GM23248 (cell line): ENCODE data around the gene B4GALT2. TPM values are rescaled to one million over a fixed set of nuclear protein-coding genes. Genes with fewer than 3 reads are reported as not detected.

Experiments
- DNase-seq: peaks from one replicate; pipeline ENCODE4 v3.0.0-alpha.2; 2015
- H2AFZ ChIP-seq: fragments of 200-600 bp; sonication (generic); 2 replicates; pipeline ENCODE4 v1.6.1; 2016; ENCODE audit warnings: antibody characterized with exemption
- H3F3A ChIP-seq: fragments of 200-600 bp; sonication (generic); 2 replicates; pipeline ENCODE4 v1.6.1; 2016; ENCODE audit warnings: mild to moderate bottlenecking, antibody characterized with exemption, mixed run types; ENCODE audit not compliant: insufficient read depth
- H3K27ac ChIP-seq: fragments of 200-600 bp; sonication (generic); 2 replicates; pipeline ENCODE4 v1.5.1; 2016; ENCODE audit warnings: mild to moderate bottlenecking
- H3K27me3 ChIP-seq: fragments of 200-600 bp; sonication (generic); replicated peaks from 2 replicates; pipeline ENCODE4 v1.6.1; 2016; ENCODE audit warnings: mild to moderate bottlenecking; ENCODE audit not compliant: insufficient read depth
- H3K36me3 ChIP-seq: fragments of 200-600 bp; sonication (generic); 2 replicates; pipeline ENCODE4 v1.6.1; 2016; ENCODE audit warnings: low read depth, mild to moderate bottlenecking
- H3K4me1 ChIP-seq: fragments of 200-600 bp; sonication (generic); 2 replicates; pipeline ENCODE4 v1.6.1; 2016; ENCODE audit warnings: mild to moderate bottlenecking; ENCODE audit not compliant: insufficient read depth
- H3K4me2 ChIP-seq: fragments of 200-600 bp; sonication (generic); one replicate; pipeline ENCODE4 v1.6.1; 2016; ENCODE audit warnings: mild to moderate bottlenecking; ENCODE audit not compliant: unreplicated experiment
- H3K4me3 ChIP-seq: fragments of 200-600 bp; sonication (generic); 2 replicates; pipeline ENCODE4 v1.5.1; 2016; ENCODE audit warnings: mild to moderate bottlenecking
- H3K79me2 ChIP-seq: fragments of 200-600 bp; sonication (generic); 2 replicates; pipeline ENCODE4 v1.6.1; 2016; ENCODE audit warnings: mild to moderate bottlenecking; ENCODE audit not compliant: insufficient read depth
- H3K9ac ChIP-seq: fragments of 200-600 bp; sonication (generic); 2 replicates; pipeline ENCODE4 v1.6.1; 2016; ENCODE audit warnings: mild to moderate bottlenecking
- H3K9me2 ChIP-seq: fragments of 200-600 bp; sonication (generic); 2 replicates; pipeline ENCODE4 v1.6.1; 2016; ENCODE audit warnings: mixed run types, mild to moderate bottlenecking, moderate library complexity; ENCODE audit not compliant: insufficient read depth
- H3K9me3 ChIP-seq: fragments of 200-600 bp; sonication (generic); one replicate; pipeline ENCODE4 v1.6.1; 2017; ENCODE audit warnings: low read depth
- H4K20me1 ChIP-seq: fragments of 200-600 bp; sonication (generic); 2 replicates; pipeline ENCODE4 v1.6.0; 2016; ENCODE audit not compliant: insufficient read depth
- EZH2 ChIP-seq: fragments of 200-600 bp; sonication (generic); IDR thresholded peaks from 2 replicates; pipeline ENCODE4 v1.6.1; 2018; ENCODE audit warnings: antibody characterized with exemption, mild to moderate bottlenecking; ENCODE audit not compliant: insufficient read depth, poor library complexity, severe bottlenecking
- EZH2phosphoT487 ChIP-seq: fragments of 200-600 bp; sonication (generic); IDR thresholded peaks from 2 replicates; pipeline ENCODE4 v1.6.1; 2018; ENCODE audit warnings: antibody characterized with exemption, moderate library complexity, mild to moderate bottlenecking, low read depth; ENCODE audit not compliant: insufficient read depth
- WGBS, 2 experiments: methylation state at CpG; one replicate each; pipeline ENCODE4 v1.1.6; 2015 to 2017; ENCODE audit warnings: low lambda C conversion rate in 2 of 2, low coverage in 1 of 2; ENCODE audit errors: missing lambda C conversion rate in 2 of 2; 5-methylcytosine and 5-hydroxymethylcytosine counted together
- in situ Hi-C: fragments of 300-500 bp; cut with MboI; formaldehyde crosslinking; loops from 2 replicates; pipeline ENCODE4 v1.15.0; 2020
- polyA plus RNA-seq: library from polyadenylated mRNA; unstranded; fragments of >200 nt; fragmentation: Nextera tagmentation; extraction: Ambion mirVana; gene quantifications from 2 replicates; pipeline ENCODE4 v1.2.1, GENCODE V29; 2016
- total RNA-seq: library from RNA; depleted of rRNA; stranded (reverse); fragments of >200 nt; shearing (Covaris generic); gene quantifications from 2 replicates; pipeline ENCODE4 v1.2.3, GENCODE V29; 2014

The B4GALT2 gene
- total and polyA plus RNA-seq, 2 experiments from 2014 or later = 27.3 to 221 TPM

DNA sequence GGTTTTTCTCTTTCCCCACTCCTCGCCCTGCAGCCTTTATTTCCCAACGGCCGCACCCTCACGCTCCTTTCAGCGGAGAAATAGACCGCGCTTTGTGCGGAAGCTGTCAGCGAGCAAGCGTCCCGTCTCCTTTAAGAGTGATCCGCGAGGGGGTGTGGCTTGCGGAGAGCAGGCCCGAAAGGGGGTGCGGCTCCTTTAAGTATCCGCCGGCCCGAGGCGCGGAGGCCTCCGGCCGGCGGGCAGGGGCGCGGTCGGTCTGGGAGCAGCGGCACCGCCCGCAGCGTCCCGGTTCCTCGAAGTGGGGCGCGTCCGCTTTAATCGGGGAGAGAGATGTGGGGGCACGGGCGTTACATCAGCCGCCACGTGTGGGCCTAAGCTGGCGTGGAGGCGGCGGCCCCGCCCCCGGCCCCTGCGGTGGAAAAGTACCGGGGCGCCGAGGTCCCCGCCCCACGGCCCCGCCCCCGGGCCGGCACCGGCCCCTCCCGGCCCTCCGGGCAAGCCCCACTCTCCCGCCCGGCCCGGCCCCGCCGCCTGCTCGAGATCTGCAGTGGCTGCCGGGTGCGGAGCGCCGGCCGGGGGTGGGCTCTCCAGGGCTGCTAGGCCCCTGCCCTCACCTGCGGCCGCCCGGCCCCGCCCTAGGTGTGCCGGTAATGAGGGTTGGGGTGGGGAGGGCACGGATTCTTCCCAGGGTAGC, 51.0 kb downstream of the B4GALT2 start:
- H3K9ac ChIP-seq = peak overlapping the region; percentile 81
- H3K9me2 ChIP-seq = no peaks in the 10 kb centered on the region
- H3K4me3 ChIP-seq = peak overlapping the region; percentile 81
- peak overlapping the region; percentile 85 for H2AFZ ChIP-seq
- H3K4me1 ChIP-seq = peaks cover 8% of the 10 kb centered on the region; the same call in 1 of the 2 replicates
- DNase-seq = peak; percentile 97
- peaks cover 17% of the 10 kb centered on the region for H3K79me2 ChIP-seq
- H4K20me1 ChIP-seq = no peaks in the 10 kb centered on the region
- H3K36me3 ChIP-seq = no peaks in the 10 kb centered on the region
- TF ChIP-seq EZH2 = no peak
- TF ChIP-seq EZH2phosphoT487 = no peak
- no peaks in the 10 kb centered on the region for H3K9me3 ChIP-seq
- H3K27me3 ChIP-seq = no peaks in the 10 kb centered on the region
- WGBS, 2 experiments = 1% methylated on average over 36 to 54 of the region's 75 CpGs
- in situ Hi-C loops = no loop called here
- peak overlapping the region; percentile 87 for H3K4me2 ChIP-seq
- H3K27ac ChIP-seq = peak overlapping the region; percentile 60
- no peaks in the 10 kb centered on the region for H3F3A ChIP-seq

- Histone ChIP-seq H3K9me2 (no peaks in the 10 kb centered on the region), H2AFZ (peak overlapping the region; percentile 85), H3K27ac (peak overlapping the region; percentile 60), H3K79me2 (peaks cover 17% of the 10 kb centered on the region), H3K36me3 (no peaks in the 10 kb centered on the region), H4K20me1 (no peaks in the 10 kb centered on the region), H3K9me3 (no peaks in the 10 kb centered on the region), H3K4me3 (peak overlapping the region; percentile 81), H3K27me3 (no peaks in the 10 kb centered on the region), H3K4me2 (peak overlapping the region; percentile 73), H3K9ac (peak overlapping the region; percentile 81), H3F3A (no peaks in the 10 kb centered on the region; the same call in 1 of the 2 replicates), H3K4me1 (peaks cover 13% of the 10 kb centered on the region; the same call in 1 of the 2 replicates)
- WGBS, 2 experiments = 1% methylated on average over 32 to 33 of the region's 66 CpGs
- in situ Hi-C loops = no loop called here
- DNase-seq = peak; percentile 74
- no peak for TF ChIP-seq EZH2phosphoT487
- TF ChIP-seq EZH2 = no peak
These were observed 51.7 kb downstream of the B4GALT2 start for GRCh38 chr1:44030605-44031251.

- H3K4me1 ChIP-seq = peaks cover 15% of the 10 kb centered on the region; the same call in 1 of the 2 replicates
- H3K27me3 ChIP-seq = no peaks in the 10 kb centered on the region
- H3K9me2 ChIP-seq = no peaks in the 10 kb centered on the region
- H3K27ac ChIP-seq = peak within 1 kb of the TSS; percentile 60
- no peak for TF ChIP-seq EZH2
- no peak for TF ChIP-seq EZH2phosphoT487
- peak within 1 kb of the TSS; percentile 81 for H3K9ac ChIP-seq
- H2AFZ ChIP-seq = peak within 1 kb of the TSS; percentile 85
- H3K4me3 ChIP-seq = peak within 1 kb of the TSS; percentile 81
- in situ Hi-C loops = no loop called here
- H3K79me2 ChIP-seq = peaks cover 17% of the 10 kb centered on the region
- WGBS, 2 experiments = 21 to 24% methylated on average over 32 to 40 of the region's 40 CpGs
- peak within 1 kb of the TSS; percentile 73 for H3K4me2 ChIP-seq
- no peaks in the 10 kb centered on the region for H3K36me3 ChIP-seq
- H4K20me1 ChIP-seq = no peaks in the 10 kb centered on the region
- peak; percentile 71 for DNase-seq
- no peaks in the 10 kb centered on the region; the same call in 1 of the 2 replicates for H3F3A ChIP-seq
- no peaks in the 10 kb centered on the region for H3K9me3 ChIP-seq
These were observed 52.5 kb downstream of the B4GALT2 start, which contains the start of gene SLC6A9 for GRCh38 chr1:44031252-44032169. TSS of gene SLC6A9 (minus strand) at chr1:44031462. CDS start at chr1:44024277, 7,185 bp downstream.

DNA sequence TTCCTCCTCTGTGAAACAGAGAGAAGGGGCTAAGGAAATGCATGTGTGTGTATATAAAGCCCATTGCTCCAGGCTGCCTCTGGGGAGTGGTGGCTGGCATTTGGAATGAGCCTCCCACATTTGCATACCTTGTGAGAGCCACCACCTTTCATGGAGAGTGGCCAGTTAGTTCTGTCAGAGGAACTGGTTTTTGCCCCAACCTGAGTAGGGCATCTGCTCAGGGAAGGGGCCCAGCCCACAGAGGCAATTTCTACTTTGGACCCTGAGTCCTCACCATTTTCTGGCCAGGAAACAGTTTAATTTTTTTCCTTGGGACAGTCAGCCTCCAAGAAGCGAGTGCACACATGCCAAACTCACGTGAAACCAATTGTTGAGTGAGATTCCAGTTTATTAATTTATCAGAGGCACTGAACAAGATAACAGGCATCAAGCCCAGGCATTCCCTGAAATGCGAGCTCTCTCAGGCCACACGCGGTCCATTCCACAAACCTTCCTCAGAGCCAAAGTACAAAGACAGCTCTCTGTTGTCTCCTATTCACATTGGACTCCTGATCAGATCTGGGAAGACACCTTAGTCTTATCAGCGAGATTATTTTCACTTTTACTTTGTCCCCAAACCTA, 53.3 kb downstream of the B4GALT2 start:
- Histone ChIP-seq H3F3A (no peaks in the 10 kb centered on the region; the same call in 1 of the 2 replicates), H3K9me2 (no peaks in the 10 kb centered on the region), H4K20me1 (no peaks in the 10 kb centered on the region), H3K4me3 (no peak overlapping the region), H3K9me3 (no peaks in the 10 kb centered on the region), H3K36me3 (no peaks in the 10 kb centered on the region), H3K27ac (no peak overlapping the region), H3K4me2 (no peak overlapping the region), H2AFZ (no peak overlapping the region), H3K27me3 (no peaks in the 10 kb centered on the region), H3K79me2 (peaks cover 17% of the 10 kb centered on the region), H3K4me1 (peaks cover 18% of the 10 kb centered on the region; the same call in 1 of the 2 replicates), H3K9ac (peak overlapping the region; percentile 81; the same call in 1 of the 2 replicates)
- in situ Hi-C loops = no loop called here
- 71 to 84% methylated on average over 6 of the region's 6 CpGs for WGBS, 2 experiments
- TF ChIP-seq EZH2phosphoT487 = no peak
- TF ChIP-seq EZH2 = no peak
- no peak for DNase-seq
